Endothelial cell of umbilical vein (primary cell): ENCODE results near the gene CPZ.

Experiments
- CTCF ChIP-seq, 2 donors: IDR thresholded peaks; 1 replicate in 1 of 2; 2 replicates in 1 of 2; pipeline ENCODE4 v1.5.1; 2011; ENCODE audit warnings: low read length in 2 of 2, mild to moderate bottlenecking in 2 of 2, moderate library complexity in 2 of 2, control low read depth in 1 of 2, inconsistent platforms in 1 of 2, low read depth in 1 of 2; ENCODE audit not compliant: insufficient read depth in 1 of 2; ENCODE audit errors: extremely low read depth in 1 of 2
- EZH2 ChIP-seq: IDR thresholded peaks from 2 replicates; pipeline ENCODE4 v1.6.1; 2012; ENCODE audit warnings: borderline replicate concordance, low read depth, mild to moderate bottlenecking, moderate library complexity, low read length, inconsistent platforms; ENCODE audit not compliant: severe bottlenecking
- MAX ChIP-seq: IDR thresholded peaks from 2 replicates; pipeline ENCODE4 v1.6.1; 2011; ENCODE audit not compliant: insufficient read depth, insufficient read length
- POLR2A ChIP-seq: IDR thresholded peaks from 2 replicates; pipeline ENCODE4 v1.6.1; 2012; ENCODE audit warnings: low read depth, mild to moderate bottlenecking, control low read depth, low read length
- POLR2AphosphoS5 ChIP-seq: IDR thresholded peaks from 2 replicates; pipeline ENCODE4 v1.6.1; 2012; ENCODE audit warnings: low read depth, mild to moderate bottlenecking, control low read depth, low read length, moderate library complexity; ENCODE audit not compliant: insufficient read depth

- TF ChIP-seq CTCF (IDR thresholded peaks at IDR 0.05; ENCODE audit: extremely low read depth in 1 of 2, insufficient read depth in 1 of 2, low read depth in 1 of 2, low read length in 2 of 2) (no peak), EZH2 (no peak), POLR2A (no peak), POLR2AphosphoS5 (no peak), MAX (no peak)
Observed at GRCh38 chr4:8644461-8644891, 51.9 kb downstream of the CPZ start.
